Left ventricle myocardium inferior (tissue), 1 donor: ENCODE data around the gene NOTCH2. TPM values are rescaled to one million over a fixed set of nuclear protein-coding genes. Genes with fewer than 3 reads are reported as not detected.
"Not testable (repeated sequence)": the region's sequence is repeated elsewhere in the genome, so short reads cannot be mapped to it uniquely, and the experiment has no call there.

ENCODE experiments used
- DNase-seq: peaks from one replicate; pipeline ENCODE4 v3.0.0-alpha.2; 2020
- H3K27ac ChIP-seq: fragments of 200-600 bp; replicated peaks from 2 replicates; pipeline ENCODE4 v1.8.0; 2021
- H3K27me3 ChIP-seq: fragments of 200-600 bp; 2 replicates; pipeline ENCODE4 v1.8.0; 2021; ENCODE audit warnings: low read depth
- H3K36me3 ChIP-seq: fragments of 200-600 bp; 2 replicates; pipeline ENCODE4 v1.8.0; 2021
- H3K4me1 ChIP-seq: fragments of 200-600 bp; 2 replicates; pipeline ENCODE4 v1.8.0; 2021
- H3K4me3 ChIP-seq: fragments of 200-600 bp; 2 replicates; pipeline ENCODE4 v1.8.0; 2021; ENCODE audit warnings: mild to moderate bottlenecking, moderate library complexity
- H3K9me3 ChIP-seq: fragments of 200-600 bp; replicated peaks from 2 replicates; pipeline ENCODE4 v1.8.0; 2021
- CTCF ChIP-seq: fragments of 200-600 bp; IDR thresholded peaks from 2 replicates; pipeline ENCODE4 v1.8.0; 2021; ENCODE audit warnings: antibody characterized with exemption, mild to moderate bottlenecking, borderline replicate concordance
- intact Hi-C: fragments of 100-400 bp; cut with micrococcal nuclease; formaldehyde crosslinking; loops from one replicate; pipeline ENCODE4 v1.11.0; 2022
- total RNA-seq: library from RNA; stranded (reverse); fragmentation: NEBNext Ultra II Directional; extraction: Animal tissue kit (Norgen Biotek cat#: 25700); gene quantifications from one replicate; pipeline ENCODE4 v1.2.1, GENCODE V29; 2021
- donor health status: DM: no; HTN: yes; CAD: no; lungs with severe emphysema.

Gene NOTCH2
- total RNA-seq, 1 donor from 2014 or later: 16.1 TPM

- H3K4me3 ChIP-seq, H3K27ac ChIP-seq, H3K9me3 ChIP-seq, H3K27me3 ChIP-seq, intact Hi-C loops, H3K36me3 ChIP-seq, H3K4me1 ChIP-seq, DNase-seq: not testable (repeated sequence)
Measured at GRCh38 chr1:120008320-120008719, 61.1 kb downstream of the NOTCH2 start.

DNA sequence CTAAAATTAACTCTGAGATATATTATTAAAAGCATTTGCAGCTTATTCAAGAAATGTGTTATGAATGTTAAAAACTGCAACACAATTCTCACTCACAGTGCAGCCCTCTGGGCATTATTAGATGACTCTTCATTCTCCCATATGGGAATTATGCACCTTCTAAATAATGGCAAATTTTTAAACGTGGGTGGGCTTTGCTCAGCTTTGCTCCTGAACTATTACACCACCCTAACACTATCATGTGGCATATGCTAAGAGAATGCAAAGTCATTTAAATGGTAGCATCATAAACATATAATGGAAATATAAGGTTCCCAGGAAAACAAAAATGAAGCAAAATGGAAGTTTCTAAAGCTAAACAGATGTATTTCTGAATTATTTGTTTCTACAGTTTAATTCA lies 61.6 kb downstream of the NOTCH2 start:
- H3K36me3 ChIP-seq, H3K4me3 ChIP-seq, H3K4me1 ChIP-seq, H3K9me3 ChIP-seq, intact Hi-C loops, DNase-seq, H3K27me3 ChIP-seq, H3K27ac ChIP-seq: not testable (repeated sequence)

DNA sequence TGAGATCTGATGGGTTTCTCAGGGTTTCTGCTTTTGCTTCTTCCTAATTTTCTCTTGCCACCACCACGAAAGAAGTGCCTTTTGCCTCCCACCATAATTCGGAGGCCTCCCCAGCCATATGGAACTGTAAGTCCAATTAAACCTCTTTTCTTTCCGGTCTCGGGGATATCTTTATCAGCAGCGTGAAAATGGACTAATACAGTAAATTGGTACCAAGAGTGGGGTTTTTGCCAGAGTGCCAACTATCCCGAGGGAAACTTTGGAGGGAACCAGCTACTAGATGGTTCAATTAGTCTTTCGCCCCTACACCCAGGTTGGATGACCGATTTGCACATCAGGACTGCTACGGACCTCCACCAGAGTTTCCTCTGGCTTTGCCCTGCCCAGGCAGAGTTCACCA lies 68.4 kb downstream of the NOTCH2 start:
- H3K4me1 ChIP-seq, H3K4me3 ChIP-seq, DNase-seq, H3K36me3 ChIP-seq, H3K9me3 ChIP-seq, intact Hi-C loops, H3K27ac ChIP-seq, H3K27me3 ChIP-seq: not testable (repeated sequence)

- H3K4me3 ChIP-seq, H3K27ac ChIP-seq, intact Hi-C loops, H3K9me3 ChIP-seq, H3K27me3 ChIP-seq, H3K4me1 ChIP-seq, DNase-seq, H3K36me3 ChIP-seq: not testable (repeated sequence)
Measured at GRCh38 chr1:119996731-119997312, 72.6 kb downstream of the NOTCH2 start.

DNA sequence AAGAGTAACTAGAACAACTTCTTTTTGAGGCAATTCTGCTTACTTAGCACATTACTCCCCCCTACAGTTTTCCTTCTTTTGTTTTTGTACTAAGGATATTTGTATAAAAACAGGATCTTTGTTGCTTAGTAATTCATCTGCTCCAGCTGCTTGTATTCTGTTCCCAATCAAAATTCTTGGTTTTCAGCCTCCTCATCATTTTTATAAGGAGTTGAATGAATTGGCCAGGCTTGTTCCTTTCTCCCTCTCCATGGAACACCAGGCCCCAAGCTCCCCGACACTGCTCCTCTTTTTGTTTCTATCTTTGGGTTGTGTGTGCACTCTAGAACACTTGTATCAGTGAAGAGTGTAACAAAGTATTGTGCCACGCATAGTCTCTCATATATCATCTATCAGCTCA lies 73.5 kb downstream of the NOTCH2 start:
- intact Hi-C loops, H3K27me3 ChIP-seq, H3K4me1 ChIP-seq, H3K9me3 ChIP-seq, H3K27ac ChIP-seq, H3K36me3 ChIP-seq, H3K4me3 ChIP-seq, DNase-seq: not testable (repeated sequence)

- intact Hi-C loops: no loop called here
Measured at GRCh38 chr1:119988306-119989062, 81.0 kb downstream of the NOTCH2 start.

GRCh38 chr1:119987686-119988085 lies 81.8 kb downstream of the NOTCH2 start:
- no peak overlapping the region for H3K4me3 ChIP-seq
- H3K27ac ChIP-seq: peak overlapping the region; percentile 28
- H3K36me3 ChIP-seq: peaks cover 10% of the 10 kb centered on the region
- intact Hi-C loops: no loop called here
- no peak for DNase-seq
- peaks cover 14% of the 10 kb centered on the region for H3K4me1 ChIP-seq
- H3K27me3 ChIP-seq: no peaks in the 10 kb centered on the region
- TF ChIP-seq CTCF: no peak
- H3K9me3 ChIP-seq: no peaks in the 10 kb centered on the region

More at GRCh38 chr1:119988306-119989062, 81.0 kb downstream of the NOTCH2 start:
- H3K27ac ChIP-seq: peak overlapping the region; percentile 28
- H3K36me3 ChIP-seq: peaks cover 10% of the 10 kb centered on the region
- no peaks in the 10 kb centered on the region for H3K27me3 ChIP-seq
- no peak overlapping the region for H3K4me3 ChIP-seq
- no peak for TF ChIP-seq CTCF
- peaks cover 13% of the 10 kb centered on the region for H3K4me1 ChIP-seq
- no peaks in the 10 kb centered on the region for H3K9me3 ChIP-seq
- DNase-seq: no peak

- peaks cover 10% of the 10 kb centered on the region for H3K36me3 ChIP-seq
- no peak for TF ChIP-seq CTCF
- H3K27ac ChIP-seq: peak overlapping the region; percentile 28
- no peak for DNase-seq
- H3K4me1 ChIP-seq: peaks cover 20% of the 10 kb centered on the region
- intact Hi-C loops: no loop called here
- H3K4me3 ChIP-seq: no peak overlapping the region
- H3K9me3 ChIP-seq: no peaks in the 10 kb centered on the region
- H3K27me3 ChIP-seq: no peaks in the 10 kb centered on the region
Measured at GRCh38 chr1:119987112-119987511, 82.3 kb downstream of the NOTCH2 start.
